ENCODE measurements around the gene CHRDL2.

GRCh38 chr11:74699615-74700396, 31.4 kb downstream of the CHRDL2 start:
- no peak for TF ChIP-seq ISL1 (CRISPR knock-in tag; IDR thresholded peaks at IDR 0.05)
- TF ChIP-seq ESRRG (CRISPR knock-in tag; IDR thresholded peaks at IDR 0.05): no peak
- TF ChIP-seq PATZ1 (CRISPR knock-in tag; IDR thresholded peaks at IDR 0.05; ENCODE audit: borderline replicate concordance): no peak
- no peak for TF ChIP-seq CREB5 (CRISPR knock-in tag; IDR thresholded peaks at IDR 0.05; ENCODE audit: low read depth)
- no peak for TF ChIP-seq RARB (CRISPR knock-in tag; IDR thresholded peaks at IDR 0.05)
- TF ChIP-seq GLIS3 (CRISPR knock-in tag; IDR thresholded peaks at IDR 0.05): no peak
- no peak for TF ChIP-seq BACH2 (CRISPR knock-in tag; IDR thresholded peaks at IDR 0.05; ENCODE audit: borderline replicate concordance)
- TF ChIP-seq, protein P1, sequence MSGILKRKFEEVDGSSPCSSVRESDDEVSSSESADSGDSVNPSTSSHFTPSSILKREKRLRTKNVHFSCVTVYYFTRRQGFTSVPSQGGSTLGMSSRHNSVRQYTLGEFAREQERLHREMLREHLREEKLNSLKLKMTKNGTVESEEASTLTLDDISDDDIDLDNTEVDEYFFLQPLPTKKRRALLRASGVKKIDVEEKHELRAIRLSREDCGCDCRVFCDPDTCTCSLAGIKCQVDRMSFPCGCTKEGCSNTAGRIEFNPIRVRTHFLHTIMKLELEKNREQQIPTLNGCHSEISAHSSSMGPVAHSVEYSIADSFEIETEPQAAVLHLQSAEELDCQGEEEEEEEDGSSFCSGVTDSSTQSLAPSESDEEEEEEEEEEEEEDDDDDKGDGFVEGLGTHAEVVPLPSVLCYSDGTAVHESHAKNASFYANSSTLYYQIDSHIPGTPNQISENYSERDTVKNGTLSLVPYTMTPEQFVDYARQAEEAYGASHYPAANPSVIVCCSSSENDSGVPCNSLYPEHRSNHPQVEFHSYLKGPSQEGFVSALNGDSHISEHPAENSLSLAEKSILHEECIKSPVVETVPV (CRISPR knock-in tag; IDR thresholded peaks at IDR 0.05): no peak
- no peak for TF ChIP-seq ARNTL (CRISPR knock-in tag; IDR thresholded peaks at IDR 0.05; ENCODE audit: borderline replicate concordance, low read depth)
- TF ChIP-seq ZFP3 (CRISPR knock-in tag; IDR thresholded peaks at IDR 0.05): no peak
- TF ChIP-seq OSR1 (CRISPR knock-in tag; IDR thresholded peaks at IDR 0.05): no peak
- TF ChIP-seq PPARA (CRISPR knock-in tag; IDR thresholded peaks at IDR 0.05; ENCODE audit: borderline replicate concordance): no peak
- TF ChIP-seq ZNF70 (CRISPR knock-in tag; IDR thresholded peaks at IDR 0.05): no peak

Data from SK-N-SH treated with all-trans-retinoic acid at 6 μM for 48 hours (cell line).